H1 (cell line): ENCODE results near the gene ATP4A. TPM values are rescaled to one million over a fixed set of nuclear protein-coding genes. Genes with fewer than 3 reads are reported as not detected.

ENCODE experiments used
- CTCF ChIA-PET: fragments of 300-600 bp; sonication (Branson Sonifier 250); formaldehyde crosslinking; loops from one replicate; lab custom pipeline; 2021; ENCODE audit not compliant: partially characterized antibody; lab: Charles Lee
- POLR2A ChIA-PET: fragments of 300-600 bp; sonication (Branson Sonifier 250); formaldehyde crosslinking; loops from one replicate; lab custom pipeline; 2021; ENCODE audit warnings: inconsistent platforms; ENCODE audit not compliant: partially characterized antibody; lab: Charles Lee
- DNase-seq, 2 experiments: peaks; one replicate each; pipeline versions ENCODE4 v3.0.0 to v3.0.0-alpha.2; 2010 to 2022; ENCODE audit warnings: low spot score in 2 of 2, low read depth in 1 of 2, mixed read lengths in 1 of 2
- FAIRE-seq: peaks from 2 replicates; lab custom pipeline; 2011; peaks lifted over from hg19 to GRCh38; lab: Jason Lieb, UNC
- H2AFZ ChIP-seq: 2 replicates; pipeline ENCODE4 v1.8.1; 2012; ENCODE audit warnings: low read length, inconsistent platforms
- H2AK5ac ChIP-seq: 2 replicates; pipeline ENCODE4 v1.6.1; 2013; ENCODE audit warnings: low read depth, low read length
- H2BK120ac ChIP-seq: replicated peaks from 2 replicates; pipeline ENCODE3; 2013; ENCODE audit warnings: low read depth, low read length, inconsistent platforms
- H2BK12ac ChIP-seq: 2 replicates; pipeline ENCODE4 v1.6.1; 2013; ENCODE audit warnings: low read depth, low read length
- H2BK15ac ChIP-seq: 2 replicates; pipeline ENCODE4 v1.6.1; 2013; ENCODE audit warnings: low read length
- H2BK20ac ChIP-seq: 2 replicates; pipeline ENCODE4 v1.6.1; 2013; ENCODE audit warnings: low read length
- H2BK5ac ChIP-seq: 2 replicates; pipeline ENCODE4 v1.6.1; 2013; ENCODE audit warnings: low read depth, low read length
- H3K14ac ChIP-seq: 2 replicates; pipeline ENCODE4 v1.6.1; 2013; ENCODE audit warnings: inconsistent platforms; ENCODE audit not compliant: insufficient read length
- H3K18ac ChIP-seq: 2 replicates; pipeline ENCODE4 v1.6.1; 2013; ENCODE audit warnings: low read length; ENCODE audit errors: extremely low read depth
- H3K23ac ChIP-seq: 2 replicates; pipeline ENCODE4 v1.6.1; 2013; ENCODE audit warnings: inconsistent platforms; ENCODE audit not compliant: insufficient read length
- H3K23me2 ChIP-seq: 2 replicates; pipeline ENCODE4 v1.6.1; 2013; ENCODE audit warnings: low read depth, low read length
- H3K27ac ChIP-seq: 2 replicates; pipeline ENCODE4 v1.6.1; 2011; ENCODE audit warnings: low read depth, low read length, inconsistent platforms
- H3K27me3 ChIP-seq, 4 experiments: replicated peaks in 1 of 4; 1 replicate in 1 of 4; 2 replicates in 3 of 4; pipeline versions ENCODE4 v1.6.1 to v1.8.1; 2011 to 2013; ENCODE audit warnings: low read length in 3 of 4, mild to moderate bottlenecking in 3 of 4, inconsistent platforms in 2 of 4, mixed read lengths in 2 of 4, moderate library complexity in 1 of 4; ENCODE audit not compliant: control insufficient read depth in 3 of 4, insufficient read depth in 3 of 4; ENCODE audit errors: extremely low read depth in 1 of 4
- H3K36me3 ChIP-seq, 4 experiments: 2 replicates each; pipeline versions ENCODE4 v1.6.1 to v1.8.1; 2011 to 2013; ENCODE audit warnings: mild to moderate bottlenecking in 4 of 4, low read length in 3 of 4, moderate library complexity in 2 of 4, control low read depth in 1 of 4, inconsistent platforms in 1 of 4; ENCODE audit not compliant: insufficient read depth in 4 of 4, control insufficient read depth in 2 of 4
- H3K4ac ChIP-seq: replicated peaks from 2 replicates; pipeline ENCODE3; 2013; ENCODE audit warnings: low read length, low read depth, mixed read lengths, inconsistent platforms; ENCODE audit not compliant: insufficient read length
- H3K4me1 ChIP-seq, 4 experiments: replicated peaks in 1 of 4; 1 replicate in 1 of 4; 2 replicates in 3 of 4; pipeline versions ENCODE4 v1.6.1 to v1.8.1; 2011 to 2013; ENCODE audit warnings: low read length in 3 of 4, inconsistent platforms in 2 of 4, mixed read lengths in 1 of 4; ENCODE audit not compliant: insufficient read depth in 4 of 4, control insufficient read depth in 3 of 4
- H3K4me2 ChIP-seq, 2 experiments: 2 replicates each; pipeline versions ENCODE4 v1.6.1 to v1.8.1; 2011 to 2013; ENCODE audit warnings: low read depth in 2 of 2, low read length in 2 of 2, control low read depth in 1 of 2, inconsistent platforms in 1 of 2, mild to moderate bottlenecking in 1 of 2; ENCODE audit not compliant: insufficient read depth in 1 of 2
- H3K4me3 ChIP-seq, 4 experiments: fragments of 200-600, 300-600 bp in 1 of 4; sonication (generic), shearing (Covaris generic), sonication (Bioruptor Twin) in 1 of 4; 2 replicates each; pipeline versions ENCODE4 v1.5.1 to v1.8.1; 2011 to 2016; ENCODE audit warnings: low read length in 4 of 4, low read depth in 3 of 4, control low read depth in 2 of 4, inconsistent platforms in 2 of 4, mild to moderate bottlenecking in 2 of 4, mixed read lengths in 1 of 4, moderate library complexity in 1 of 4; ENCODE audit not compliant: insufficient read depth in 2 of 4; ENCODE audit errors: extremely low read depth in 1 of 4
- H3K56ac ChIP-seq: replicated peaks from 2 replicates; pipeline ENCODE3; 2013; ENCODE audit warnings: low read depth, mild to moderate bottlenecking, mixed read lengths, low read length, inconsistent platforms; ENCODE audit not compliant: insufficient read length
- H3K79me1 ChIP-seq: 2 replicates; pipeline ENCODE4 v1.6.1; 2013; ENCODE audit warnings: low read depth, low read length, control low read depth
- H3K79me2 ChIP-seq, 2 experiments: 2 replicates each; pipeline versions ENCODE4 v1.6.1 to v1.8.1; 2012 to 2013; ENCODE audit warnings: low read length in 2 of 2, mild to moderate bottlenecking in 2 of 2, inconsistent platforms in 1 of 2; ENCODE audit not compliant: insufficient read depth in 2 of 2, control insufficient read depth in 1 of 2
- H3K9ac ChIP-seq, 4 experiments: replicated peaks in 1 of 4; 1 replicate in 1 of 4; 2 replicates in 3 of 4; pipeline versions ENCODE4 v1.6.1 to v1.8.1; 2011 to 2013; ENCODE audit warnings: low read depth in 3 of 4, low read length in 3 of 4, control low read depth in 2 of 4, mild to moderate bottlenecking in 2 of 4, moderate library complexity in 2 of 4, inconsistent platforms in 1 of 4; ENCODE audit errors: extremely low read depth in 1 of 4
- H3K9me3 ChIP-seq, 2 experiments: 2 replicates each; pipeline versions ENCODE4 v1.6.1 to v1.8.1; 2012 to 2013; ENCODE audit warnings: mild to moderate bottlenecking in 2 of 2, moderate library complexity in 2 of 2, control low read depth in 1 of 2, inconsistent platforms in 1 of 2, low read depth in 1 of 2, low read length in 1 of 2, mixed read lengths in 1 of 2; ENCODE audit not compliant: insufficient read depth in 2 of 2
- H4K20me1 ChIP-seq, 2 experiments: replicated peaks in 1 of 2; 2 replicates each; pipeline versions ENCODE3 to v1.8.1; 2011 to 2013; ENCODE audit warnings: inconsistent platforms in 2 of 2, low read length in 2 of 2, mild to moderate bottlenecking in 1 of 2; ENCODE audit not compliant: insufficient read depth in 2 of 2, control insufficient read depth in 1 of 2
- H4K5ac ChIP-seq: 2 replicates; pipeline ENCODE4 v1.6.1; 2013; ENCODE audit warnings: low read length, low read depth, mixed read lengths, inconsistent platforms; ENCODE audit not compliant: insufficient read length
- H4K8ac ChIP-seq: 2 replicates; pipeline ENCODE4 v1.8.0; 2013; ENCODE audit warnings: mild to moderate bottlenecking, moderate library complexity, low read length, inconsistent platforms; ENCODE audit not compliant: insufficient read depth; ENCODE audit errors: extremely low read depth
- H4K91ac ChIP-seq: replicated peaks from 2 replicates; pipeline ENCODE3; 2013; ENCODE audit warnings: low read length, mixed read lengths, inconsistent platforms; ENCODE audit not compliant: insufficient read length
- FOSL1 ChIP-seq: IDR thresholded peaks from 2 replicates; pipeline ENCODE4 v1.6.1; 2011; ENCODE audit warnings: mild to moderate bottlenecking, low read depth, low read length, moderate library complexity; ENCODE audit not compliant: insufficient read depth
- HDAC2 ChIP-seq, 2 experiments: fragments of 300-600 bp in 1 of 2; sonication (generic) in 1 of 2; IDR thresholded peaks; 2 replicates each; pipeline ENCODE4 v1.6.1; 2011 to 2012; ENCODE audit warnings: low read depth in 2 of 2, low read length in 2 of 2, mild to moderate bottlenecking in 2 of 2, moderate library complexity in 2 of 2, borderline replicate concordance in 1 of 2, inconsistent platforms in 1 of 2
- TAF7 ChIP-seq: optimal IDR thresholded peaks from 2 replicates; pipeline ENCODE3; 2011; ENCODE audit warnings: low read depth, mild to moderate bottlenecking, inconsistent platforms, low read length, moderate library complexity, borderline replicate concordance
- whole genome bisulfite sequencing, 2 experiments: shearing (Covaris generic) in 1 of 2; methylation state at CpG; one replicate each; pipeline versions ENCODE4 v1.1.6 to v1.1.7; 2013 to 2015; ENCODE audit warnings: low lambda C conversion rate in 2 of 2, mixed read lengths in 2 of 2, inconsistent platforms in 1 of 2, low coverage in 1 of 2, missing lambda C conversion rate in 1 of 2; ENCODE audit not compliant: insufficient replicate concordance in 2 of 2, insufficient coverage in 1 of 2, insufficient read length in 1 of 2; ENCODE audit errors: extremely low coverage in 1 of 2, missing lambda C conversion rate in 1 of 2; 5-methylcytosine and 5-hydroxymethylcytosine counted together
- polyA plus RNA-seq, 7 experiments: library from polyadenylated mRNA; depleted of rRNA in 3 of 7; stranded (reverse) in 5 of 7; unstranded in 2 of 7; fragments of >200 nt in 5 of 7; fragments of 200-250 nt in 2 of 7; gene quantifications; 1 replicate in 5 of 7; 2 replicates in 1 of 7; 4 replicates in 1 of 7; pipeline versions ENCODE4 v1.2.1 to v1.2.3, GENCODE V29; 2011 to 2013; ENCODE audit warnings: missing spikeins in 2 of 7, mixed read lengths in 2 of 7
- total RNA-seq: library from RNA; stranded (reverse); fragmentation: NEBNext Ultra II Directional; extraction: Animal tissue kit (Norgen Biotek cat#: 25700); gene quantifications from 2 replicates; pipeline ENCODE4 v1.2.1, GENCODE V29; 2021

The ATP4A gene
- total and polyA plus RNA-seq, 2 of the 8 experiments (the other 6 are each of a cell fraction or from before 2014, with no cell fraction given), result 0.50 to 1.2 TPM

DNA sequence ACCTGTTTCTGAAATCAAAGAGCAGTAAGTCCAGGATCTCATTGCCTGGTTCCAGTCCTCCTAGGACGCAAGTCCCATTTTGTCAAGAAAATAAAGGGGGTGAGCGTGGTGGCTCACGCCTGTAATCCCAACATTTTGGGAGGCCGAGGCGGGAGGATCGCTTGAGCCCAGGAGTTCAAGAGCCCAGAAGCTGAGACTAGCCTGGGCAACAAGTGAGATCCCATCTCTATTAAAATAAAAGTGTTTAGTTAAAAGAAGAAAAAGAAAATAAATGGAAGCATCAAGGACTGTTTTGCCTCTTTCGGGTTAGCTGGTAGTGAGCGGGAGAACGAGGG is 48.7 kb upstream of the ATP4A start:
- Histone ChIP-seq H3K4me2 (peak overlapping the region; percentile 96 to 98), H2AFZ (peak overlapping the region; percentile 60; the same call in 1 of the 2 replicates)
- POLR2A ChIA-PET, result interaction anchor here (0.7 to 3.8 kb wide), 12 partner anchors 9 to 117 kb away, joined by 3 to 16 read pairs (median 6); no protein-coding TSS in a partner anchor

More for the DNA sequence above, 48.7 kb upstream of the ATP4A start:
- Histone ChIP-seq H2BK12ac (peak overlapping the region; percentile 84; the same call in 1 of the 2 replicates), H3K23ac (no peak overlapping the region), H2BK20ac (no peak overlapping the region), H2BK120ac (no peak overlapping the region), H3K9me3 (peaks cover 5 to 8% of the 10 kb centered on the region in 2 experiments), H3K14ac (no peak overlapping the region), H3K56ac (no peak overlapping the region), H3K4me3 (peak overlapping the region; percentile 22 to 90 (median 86); a peak in 5 of 8 replicates), H3K79me2 (no peaks in the 10 kb centered on the region), H2BK15ac (no peak overlapping the region), H2BK5ac (no peak overlapping the region), H3K18ac (no peak overlapping the region; the same call in 1 of the 2 replicates), H3K4me1 (peaks cover 0 to 4% (median 2%) of the 10 kb centered on the region in 4 experiments; a peak in 4 of 7 replicates), H4K91ac (peak overlapping the region; percentile 52), H3K27ac (no peak overlapping the region), H4K5ac (peak overlapping the region; percentile 29), H3K79me1 (no peaks in the 10 kb centered on the region), H4K8ac (no peak overlapping the region; the same call in 1 of the 2 replicates), H2AK5ac (no peak overlapping the region), H3K9ac (no peak overlapping the region; a peak in 1 of 7 replicates), H3K36me3 (peaks cover 0 to 6% (median 4%) of the 10 kb centered on the region in 4 experiments; a peak in 3 of 8 replicates), H3K27me3 (peaks cover 0 to 3% (median 0%) of the 10 kb centered on the region in 4 experiments; a peak in 1 of 7 replicates), H3K23me2 (peaks cover 8% of the 10 kb centered on the region; the same call in 1 of the 2 replicates), H4K20me1 (no peaks in the 10 kb centered on the region), H3K4ac (no peak overlapping the region)
- DNase-seq (no peak), FAIRE-seq (no peak)
- CTCF ChIA-PET, result interaction anchor here (0.9 to 7.1 kb wide), 6 partner anchors 11 to 100 kb away, joined by 4 to 38 read pairs (median 12); no protein-coding TSS in a partner anchor
- TF ChIP-seq HDAC2 (IDR thresholded peaks at IDR 0.05; ENCODE audit: borderline replicate concordance in 1 of 2, low read depth in 2 of 2, low read length in 2 of 2) (peak in 1 of 2 experiments; percentile 14; a peak in 1 of 4 replicates), FOSL1 (no peak), TAF7 (no peak)
- 44% methylated on average over 9 of the region's 9 CpGs; no CpG with 5 or more reads in 1 of the 2 experiments for WGBS, 2 experiments
